Stimulated activated CD8-positive, alpha-beta memory T cell treated with anti-CD3 and anti-CD28 coated beads, Interleukin-15, amount 100 ng/mL, for 4 hours (primary cell): Measurements from ENCODE around the gene HAPLN1.
"Not testable (repeated sequence)": the region's sequence is repeated elsewhere in the genome, so short reads cannot be mapped to it uniquely, and the experiment has no call there.

ENCODE experiments used
- DNase-seq, 2 donors: peaks; one replicate each; pipeline ENCODE4 v3.0.0-alpha.2; 2020; ENCODE audit warnings: low read depth in 2 of 2

The HAPLN1 gene

GRCh38 chr5:83720836-83721537 lies at the start of gene HAPLN1:
TSS of gene HAPLN1 (minus strand) at chr5:83720855. CDS start at chr5:83673523, 47,332 bp downstream.
- DNase-seq: no peak

- no peak for DNase-seq
Measured at GRCh38 chr5:83767409-83767992, 46.8 kb upstream of the HAPLN1 start.

- no peak for DNase-seq
Measured at GRCh38 chr5:83764101-83764500, 43.4 kb upstream of the HAPLN1 start.

- DNase-seq: no peak
Measured at GRCh38 chr5:83760579-83760978, 39.9 kb upstream of the HAPLN1 start.

- DNase-seq: no peak
Measured at GRCh38 chr5:83752700-83753099, 32.0 kb upstream of the HAPLN1 start.

GRCh38 chr5:83751201-83751600 lies 30.5 kb upstream of the HAPLN1 start:
- DNase-seq: no peak

GRCh38 chr5:83750749-83751148 lies 30.1 kb upstream of the HAPLN1 start:
- no peak for DNase-seq

DNA sequence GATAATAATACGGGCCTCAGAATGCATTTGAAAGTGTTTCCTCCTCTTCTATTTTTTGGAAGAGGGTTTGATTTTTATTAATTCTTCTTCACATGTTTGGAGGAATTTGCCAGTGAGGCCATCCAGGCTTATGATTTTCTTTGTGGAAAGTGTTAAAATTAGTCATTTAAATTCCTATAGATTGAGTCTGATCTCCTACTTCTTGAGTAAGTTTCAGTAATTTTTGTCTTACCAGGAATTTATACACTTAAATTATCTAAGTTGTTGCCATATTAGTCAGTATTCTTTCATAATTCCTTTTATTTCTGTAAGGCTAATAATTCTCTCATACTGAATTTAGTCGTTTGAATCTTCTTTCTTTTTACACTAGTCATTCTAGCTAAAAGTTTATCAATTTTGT lies 25.2 kb upstream of the HAPLN1 start:
- DNase-seq: no peak

DNA sequence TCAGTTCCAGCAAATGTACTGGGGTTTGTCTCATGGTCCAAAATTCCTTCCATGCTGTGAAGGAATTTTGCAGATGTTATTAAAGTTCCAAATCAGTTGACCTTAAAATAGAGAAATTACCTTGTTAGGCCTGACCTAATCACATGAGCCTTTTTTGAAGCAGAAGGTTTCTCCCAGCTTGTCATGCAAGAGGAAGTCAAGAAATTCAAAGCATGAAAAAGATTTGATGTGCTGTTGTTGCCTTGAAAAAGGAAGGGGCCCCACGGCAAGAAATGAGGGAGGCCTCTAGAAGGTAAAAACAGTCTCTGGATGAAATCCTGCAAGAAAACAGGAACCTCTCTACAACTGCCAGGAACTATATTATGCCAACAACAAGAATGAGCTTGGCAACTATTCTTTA lies 24.2 kb upstream of the HAPLN1 start:
- no peak for DNase-seq

DNA sequence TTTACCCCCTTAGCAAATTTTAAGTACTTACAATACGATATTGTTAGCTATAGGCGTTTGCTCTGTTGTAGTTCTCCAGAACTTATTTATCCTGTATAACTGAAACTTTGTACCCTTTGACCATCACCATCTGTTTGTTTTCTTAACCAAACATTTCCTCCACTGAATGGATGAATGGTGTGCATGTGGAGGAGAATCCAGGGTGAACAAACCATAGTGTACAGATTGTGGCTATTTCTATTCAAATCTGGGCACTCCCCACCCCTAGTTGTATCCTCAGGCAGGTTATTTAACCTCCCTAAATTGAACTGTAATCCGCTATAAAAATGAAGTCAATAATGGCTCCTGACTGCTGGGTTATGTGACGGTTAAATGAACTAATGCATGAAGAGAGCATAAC lies 21.4 kb upstream of the HAPLN1 start:
- DNase-seq: no peak

- no peak for DNase-seq
Measured at GRCh38 chr5:83741571-83741970, 20.9 kb upstream of the HAPLN1 start.

DNA sequence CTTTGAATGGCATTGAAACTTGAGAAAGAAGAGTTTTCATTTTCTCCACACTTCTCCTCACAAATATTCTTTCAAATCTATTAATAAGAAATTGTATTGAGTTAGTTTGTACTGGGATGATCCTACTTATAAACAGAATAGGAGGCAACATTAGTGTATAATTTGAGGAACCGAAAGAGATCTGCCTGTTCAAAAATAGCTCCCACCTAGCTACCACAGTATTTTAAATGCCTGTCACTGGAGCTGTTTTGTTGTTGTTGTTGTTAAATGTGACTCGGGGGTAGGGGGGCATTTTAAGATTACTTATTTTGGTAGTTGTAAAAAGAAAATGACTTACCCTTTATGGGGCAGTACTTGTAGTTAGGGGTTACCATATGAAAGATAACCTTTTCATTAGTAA lies 20.1 kb upstream of the HAPLN1 start:
- no peak for DNase-seq

DNA sequence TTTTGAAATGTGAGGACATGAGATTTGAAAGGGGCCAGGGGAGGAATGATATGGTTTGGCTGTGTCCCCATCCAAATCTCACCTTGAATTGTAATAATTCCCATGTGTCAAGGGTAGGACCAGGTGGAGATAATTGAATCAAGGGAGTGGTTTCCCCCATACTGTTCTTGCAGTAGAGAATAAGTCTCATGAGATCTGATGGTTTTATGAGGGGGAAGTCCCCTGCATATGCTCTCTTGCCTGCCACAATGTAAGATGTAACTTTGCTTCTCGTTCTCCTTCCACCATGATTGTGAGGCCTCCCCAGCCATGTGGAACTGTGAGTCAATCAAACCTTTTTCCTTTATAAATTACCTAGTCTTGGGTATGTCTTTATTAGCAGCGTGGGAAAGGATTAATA lies 15.5 kb upstream of the HAPLN1 start:
- DNase-seq: not testable (repeated sequence)

DNA sequence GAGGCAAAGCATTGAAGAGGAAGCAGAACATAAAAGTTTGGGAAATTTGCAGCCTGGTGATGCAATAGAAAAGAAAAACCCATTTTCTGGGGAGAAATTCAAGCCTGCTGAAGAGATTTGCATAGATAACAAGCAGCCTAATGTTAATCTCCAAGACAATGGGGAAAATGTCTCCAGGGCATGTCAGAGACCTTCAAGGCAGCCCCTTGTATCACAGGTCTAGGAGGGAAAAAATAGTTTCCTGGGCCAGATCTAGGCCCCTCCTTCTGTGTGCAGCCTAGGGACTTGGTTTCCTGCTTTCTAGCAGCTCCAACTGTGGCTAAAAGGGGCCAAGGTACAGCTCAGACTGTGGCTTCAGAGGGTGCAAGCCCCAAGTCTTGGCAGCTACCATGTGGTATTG lies 14.4 kb upstream of the HAPLN1 start:
- DNase-seq: not testable (repeated sequence)

DNA sequence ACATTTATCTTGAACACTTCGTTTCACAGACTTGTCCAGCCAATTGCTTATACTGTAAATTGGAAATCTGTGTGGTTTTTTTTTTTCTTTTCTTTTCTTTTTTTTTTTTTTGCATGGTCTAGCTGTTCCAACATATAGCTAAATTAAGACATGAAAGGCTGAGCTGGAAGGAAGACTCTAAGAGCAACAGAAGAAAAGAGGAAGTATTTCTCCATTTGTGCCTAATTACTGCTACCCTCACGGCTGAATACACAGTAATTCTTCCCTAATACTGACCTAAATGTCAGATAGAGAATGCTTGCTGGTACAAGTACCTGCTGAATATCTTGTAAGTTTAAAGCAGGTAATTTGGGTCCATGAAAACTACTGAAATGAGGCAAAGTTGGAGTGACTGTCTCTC lies 11.0 kb upstream of the HAPLN1 start:
- DNase-seq: no peak

DNA sequence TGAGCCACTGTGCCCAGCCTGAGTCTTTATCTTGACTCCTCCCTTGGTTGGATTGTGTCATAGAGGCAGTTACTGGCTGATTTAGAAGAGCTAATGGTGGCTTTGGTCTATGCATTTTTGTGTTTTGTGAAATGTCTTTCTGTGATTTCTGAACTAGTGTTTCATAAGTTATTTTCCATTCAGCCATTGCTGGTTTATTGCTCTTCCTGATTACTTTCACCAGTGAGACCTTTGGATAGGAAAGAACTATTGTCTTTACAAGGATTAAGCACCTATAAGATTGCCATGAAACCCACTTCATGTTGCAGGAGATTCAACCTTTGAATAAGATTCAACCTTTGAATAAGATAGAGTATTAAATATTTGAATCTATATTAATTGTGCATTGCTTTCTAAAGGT lies 8.7 kb upstream of the HAPLN1 start:
- DNase-seq: no peak

- no peak for DNase-seq
Measured at GRCh38 chr5:83726912-83727311, 6.3 kb upstream of the HAPLN1 start.

DNA sequence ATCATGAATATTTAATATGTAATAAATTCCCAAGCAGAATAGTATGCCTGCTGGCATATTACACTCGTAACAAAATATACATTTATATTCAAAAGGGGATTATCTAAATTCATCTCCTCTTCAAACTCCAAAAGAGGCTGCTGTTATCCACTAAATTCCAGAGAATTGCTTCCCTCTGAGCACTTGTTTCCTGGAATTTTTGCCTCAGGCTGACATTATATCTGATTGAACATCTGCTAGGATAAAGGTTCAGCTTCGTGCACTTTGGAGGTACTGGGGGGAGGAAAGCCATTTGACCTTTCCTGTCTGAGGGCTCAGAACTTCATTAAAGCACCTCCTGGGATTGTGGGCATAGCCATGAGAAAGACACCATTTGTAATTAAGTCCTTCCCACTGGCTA lies 4.3 kb upstream of the HAPLN1 start:
- DNase-seq: no peak

DNA sequence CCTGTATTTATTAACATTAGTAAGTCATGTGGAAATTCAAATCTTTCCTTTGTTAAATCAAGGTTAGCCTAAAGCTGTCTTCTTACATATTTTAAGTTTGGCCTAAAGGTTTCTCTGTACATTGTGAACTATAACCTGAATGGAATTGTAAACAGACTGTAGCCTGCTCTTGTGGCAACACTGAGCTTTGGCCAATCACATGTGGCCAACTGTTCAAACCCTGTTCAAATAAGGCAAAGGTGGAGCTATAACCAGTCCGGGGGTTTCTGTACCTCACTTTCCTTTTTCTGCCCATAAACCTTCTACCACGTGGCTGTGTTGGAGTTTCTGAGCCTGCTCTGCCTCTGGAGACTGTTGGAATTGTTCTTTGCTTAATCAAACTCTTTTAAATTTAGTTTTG lies 3.3 kb upstream of the HAPLN1 start:
- no peak for DNase-seq

GRCh38 chr5:83723031-83723430 lies 2.4 kb upstream of the HAPLN1 start:
- DNase-seq: no peak

DNA sequence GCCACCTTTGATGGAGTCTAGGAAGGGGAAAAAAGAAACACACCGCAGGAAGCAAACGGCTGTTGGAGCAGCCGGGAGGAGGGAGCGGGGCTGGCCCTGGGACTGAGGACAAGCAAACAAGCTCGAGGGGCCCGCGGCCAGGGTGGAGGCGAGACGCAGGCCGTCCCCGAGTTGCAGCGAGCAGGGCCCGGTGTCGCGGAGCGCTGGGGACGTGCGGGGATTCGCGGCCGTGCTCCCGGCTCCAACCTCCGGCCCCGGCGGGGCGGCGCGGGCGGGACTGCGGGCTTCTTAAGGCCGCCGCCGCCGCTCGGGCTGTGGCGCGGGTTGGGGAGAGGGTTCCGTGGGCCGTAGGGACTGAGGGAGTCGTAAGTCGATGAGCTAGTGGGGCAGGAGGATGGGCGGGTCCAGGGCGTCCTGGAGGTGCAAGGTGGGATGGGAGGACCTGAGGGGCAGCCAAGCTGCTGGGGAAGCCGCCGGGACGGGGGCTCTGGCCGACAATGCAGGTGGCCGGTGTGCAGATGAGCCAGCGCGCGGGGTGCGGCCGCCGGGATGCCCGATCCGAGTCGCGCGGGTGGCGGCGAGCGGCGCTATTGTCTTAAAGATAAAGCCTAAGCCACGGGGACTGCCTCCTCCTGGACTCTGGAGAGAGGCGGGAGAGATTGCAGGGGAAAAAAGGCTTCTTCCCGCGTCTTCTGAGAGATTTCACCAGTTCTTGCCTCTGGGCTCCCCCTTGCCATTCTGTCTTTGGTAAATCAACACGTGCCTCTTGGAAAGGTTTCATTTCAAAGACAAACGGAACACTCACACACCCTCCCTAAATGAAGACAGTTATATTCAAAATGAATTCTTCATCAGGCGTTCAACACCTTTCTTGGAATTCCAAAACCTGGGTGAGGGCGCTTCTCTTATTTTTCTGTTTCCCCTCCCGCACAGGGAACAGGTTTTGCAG lies 1.6 kb upstream of the HAPLN1 start:
- no peak for DNase-seq

- no peak for DNase-seq
Measured at GRCh38 chr5:83718936-83719495, 1.6 kb downstream of the HAPLN1 start.
